ENCODE results near the gene KAT7.
"Not testable (repeated sequence)": the region's sequence is repeated elsewhere in the genome, so short reads cannot be mapped to it uniquely, and the experiment has no call there.

Gene KAT7

DNA sequence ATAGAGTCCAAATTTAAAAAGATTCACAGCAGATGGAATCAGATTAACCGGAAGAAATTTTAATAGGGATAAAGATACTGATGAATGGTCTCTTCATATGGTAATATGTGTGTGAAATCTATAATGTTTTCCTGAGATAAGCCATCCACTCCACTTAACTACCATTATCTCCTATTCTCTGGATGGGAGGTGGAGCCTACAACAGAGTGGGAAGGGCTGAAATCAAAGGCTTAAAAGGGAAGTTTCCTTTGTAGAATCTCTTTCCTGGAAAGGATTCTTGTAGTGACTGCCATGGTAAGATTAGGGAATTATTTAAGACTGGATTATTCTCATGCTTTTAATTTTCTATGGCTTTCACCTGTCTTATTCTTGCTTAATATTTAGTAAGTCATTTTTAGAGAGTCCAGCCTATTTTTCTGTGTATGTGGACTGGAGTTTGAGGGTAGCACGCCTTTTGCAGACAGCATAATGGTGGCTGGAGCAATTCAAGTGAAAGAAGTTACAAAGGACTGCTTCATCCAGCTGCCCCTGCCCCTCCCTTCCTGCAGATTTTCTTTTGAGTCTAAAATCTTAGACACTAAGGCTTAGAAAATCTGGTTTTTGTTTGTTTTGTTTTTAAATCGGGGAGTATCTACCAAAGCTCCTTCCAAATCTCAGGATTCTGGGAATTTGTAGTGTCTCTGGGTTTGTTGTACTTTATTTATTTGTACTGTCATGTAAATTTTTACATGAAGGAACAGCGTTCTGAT, 26.5 kb downstream of the KAT7 start:
- DNase-seq = no peak

GRCh38 chr17:49815761-49816281, 27.3 kb downstream of the KAT7 start:
- DNase-seq = no peak

DNA sequence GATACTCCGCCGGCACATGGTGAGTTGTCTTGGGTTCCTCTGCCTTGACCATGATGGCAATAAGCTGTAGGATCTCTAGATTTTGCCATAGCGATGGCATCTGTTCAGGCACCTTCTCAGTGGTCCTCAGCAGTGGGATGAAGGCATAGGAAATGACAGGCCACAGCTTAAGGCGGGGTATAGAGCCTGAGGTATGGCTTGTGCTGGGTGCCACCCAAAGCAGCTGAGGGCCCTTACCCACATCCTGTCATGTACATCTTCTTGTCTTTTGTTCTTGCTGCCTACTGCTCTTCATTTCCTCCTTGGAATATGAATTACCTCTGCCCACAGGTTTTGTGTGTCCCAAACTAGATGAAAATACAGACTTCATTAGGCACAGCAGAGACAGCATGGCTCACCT, 29.5 kb downstream of the KAT7 start:
- DNase-seq = peak; percentile 37 to 45

- DNase-seq = no peak
These were observed 30.7 kb downstream of the KAT7 start for GRCh38 chr17:49819138-49819537.

GRCh38 chr17:49819651-49820050, 31.2 kb downstream of the KAT7 start:
- no peak for DNase-seq

GRCh38 chr17:49820773-49821172, 32.3 kb downstream of the KAT7 start:
- DNase-seq = no peak

GRCh38 chr17:49821466-49821865, 33.0 kb downstream of the KAT7 start:
- DNase-seq = no peak

DNA sequence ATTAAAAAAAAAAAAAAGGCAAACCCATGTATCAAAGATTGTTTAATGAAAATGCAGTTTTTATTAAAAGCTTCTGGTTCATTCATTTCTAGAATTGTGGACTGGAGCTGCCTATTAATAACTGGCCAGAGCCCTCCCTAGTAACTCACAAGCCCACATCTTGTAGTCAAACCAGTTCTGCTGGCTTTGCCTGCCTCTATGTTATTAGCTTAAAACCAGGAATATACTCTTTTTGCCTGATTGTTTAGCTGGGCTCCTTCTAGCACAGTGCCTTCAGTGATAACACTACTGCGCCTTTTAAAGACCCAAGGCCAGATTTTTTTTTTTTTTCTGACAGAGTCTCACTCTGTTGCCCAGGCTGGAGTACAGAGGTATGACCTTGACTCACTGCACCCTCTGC, 33.4 kb downstream of the KAT7 start:
- no peak for DNase-seq

- DNase-seq = no peak
These were observed 34.3 kb downstream of the KAT7 start for GRCh38 chr17:49822829-49823228.

DNA sequence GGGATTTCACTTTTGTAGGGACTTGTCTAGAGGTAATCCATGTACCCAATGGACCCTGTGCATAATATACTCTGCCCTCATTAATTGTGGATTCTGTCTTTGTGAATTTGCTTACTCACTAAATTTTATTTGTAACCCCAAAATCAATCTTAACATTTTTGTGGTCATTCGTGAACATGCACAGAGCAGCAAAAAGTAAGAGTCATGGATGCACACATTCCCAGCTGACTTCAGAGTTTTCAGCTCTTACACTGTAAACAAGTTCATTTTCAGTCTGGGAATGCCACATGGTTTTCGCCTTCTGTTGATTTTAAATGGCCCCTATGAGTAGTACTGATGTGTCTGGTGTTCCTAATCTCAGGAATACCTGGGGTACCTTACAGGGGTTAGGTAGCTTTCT, 35.1 kb downstream of the KAT7 start:
- no peak for DNase-seq

DNA sequence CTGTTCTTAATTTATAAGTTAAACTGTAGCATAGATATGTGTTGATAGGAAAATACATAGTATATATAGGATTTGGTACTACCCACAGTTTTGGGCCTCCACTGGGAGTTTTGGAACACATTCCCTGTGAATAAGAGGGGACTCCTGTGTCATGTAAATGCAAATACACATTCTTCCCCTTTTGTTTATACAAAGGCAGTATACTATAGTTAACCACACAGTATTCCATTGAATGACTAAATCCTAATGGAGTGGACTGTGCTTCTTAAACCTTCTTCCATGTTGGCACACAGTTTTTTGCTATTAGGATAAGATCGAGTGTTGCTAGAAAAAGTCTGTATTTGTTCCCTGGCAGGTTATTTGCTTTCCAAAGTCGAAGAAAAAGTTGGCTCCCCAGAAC, 37.2 kb downstream of the KAT7 start:
- no peak for DNase-seq

GRCh38 chr17:49828325-49828724, 39.8 kb downstream of the KAT7 start:
- not testable (repeated sequence) for DNase-seq

GRCh38 chr17:49829026-49829425, 40.5 kb downstream of the KAT7 start:
- DNase-seq = no peak

- DNase-seq = no peak
These were observed 42.1 kb downstream of the KAT7 start for GRCh38 chr17:49830605-49831004.

GRCh38 chr17:49832840-49833599, 44.5 kb downstream of the KAT7 start:
- DNase-seq = no peak

- no peak for DNase-seq
These were observed 45.8 kb downstream of the KAT7 start for GRCh38 chr17:49834118-49834743.

DNA sequence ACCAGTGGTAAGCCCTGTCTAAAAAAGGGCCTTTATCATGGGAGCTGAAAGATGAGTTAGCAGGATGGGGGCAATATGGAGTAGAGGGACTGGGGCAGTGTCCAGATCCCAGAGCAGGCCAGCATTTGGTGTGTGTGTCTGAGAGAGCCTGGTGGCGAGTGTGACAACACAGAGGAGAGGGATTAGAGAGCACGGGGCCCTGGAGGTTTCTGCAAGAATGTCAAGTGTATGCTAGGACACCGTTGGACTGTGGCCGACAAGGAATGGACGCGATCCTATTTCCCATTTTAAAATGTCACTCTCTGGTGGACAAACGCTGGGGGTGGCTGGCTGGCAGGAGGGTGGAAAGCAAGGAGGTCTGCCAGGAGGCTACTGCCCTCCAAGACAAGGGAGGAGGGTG, 47.0 kb downstream of the KAT7 start:
- no peak for DNase-seq

DNA sequence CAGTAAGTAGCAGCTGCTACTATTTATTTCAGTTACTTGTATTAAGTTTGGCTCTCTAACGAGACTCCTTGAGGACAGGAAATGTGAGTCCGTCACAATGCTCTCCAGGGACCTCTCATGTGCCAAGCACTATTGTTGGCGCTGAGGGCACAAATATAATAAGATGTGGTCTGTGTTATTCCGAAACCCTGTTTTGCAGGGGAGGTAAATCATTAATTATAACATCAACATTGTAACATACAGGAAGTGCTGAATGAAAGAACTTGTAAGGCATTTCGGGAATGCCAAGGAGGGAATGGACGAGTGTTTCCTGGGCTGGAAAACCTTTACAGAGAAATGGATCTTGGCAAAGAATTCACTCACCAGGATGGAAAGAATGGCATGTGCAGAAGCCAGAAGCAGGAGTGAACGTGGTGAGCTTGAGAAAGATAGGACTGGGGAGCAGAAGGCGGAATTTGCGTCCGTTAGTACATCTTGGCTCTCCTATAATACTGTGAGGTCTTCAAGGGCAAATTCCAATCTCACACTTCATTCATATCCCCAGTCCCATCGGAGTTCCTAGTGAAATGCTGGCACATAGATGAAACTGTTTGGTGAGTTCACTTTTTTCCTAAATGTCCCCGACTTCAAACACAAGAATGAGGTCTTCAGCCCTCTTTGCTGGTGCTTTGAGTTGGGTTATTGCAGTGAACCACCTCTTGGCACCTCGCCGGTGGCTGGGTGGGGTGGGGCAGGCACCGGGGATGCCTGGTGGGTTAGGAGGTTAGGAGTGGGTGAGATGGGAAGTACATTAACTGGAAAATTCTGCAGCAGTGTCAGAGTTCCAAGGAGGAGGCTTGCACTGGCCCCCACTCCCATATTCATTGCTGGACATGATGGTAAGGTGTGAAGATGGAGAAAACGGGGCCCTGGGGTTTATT, 47.9 kb downstream of the KAT7 start:
- DNase-seq = no peak

DNA sequence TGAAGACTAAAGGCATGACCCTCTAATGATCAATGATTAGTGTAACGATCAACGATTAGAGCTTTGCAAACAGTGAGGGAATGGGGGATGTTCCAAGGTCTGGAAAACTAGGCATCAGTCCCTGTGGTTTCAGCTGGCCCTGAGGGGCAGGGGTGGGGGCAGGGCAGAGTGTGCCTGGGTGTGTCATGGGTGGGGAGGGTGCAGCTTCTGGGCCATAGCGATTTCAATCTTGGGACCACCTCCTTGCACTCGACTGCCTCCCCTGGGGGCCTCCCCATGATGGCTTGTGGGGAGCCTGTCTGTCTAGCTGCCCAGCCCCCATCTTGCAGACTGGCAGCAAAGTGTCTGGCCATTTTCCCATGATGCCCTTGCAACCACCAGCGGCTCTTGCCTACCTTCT, 51.0 kb downstream of the KAT7 start:
- DNase-seq = no peak

DNA sequence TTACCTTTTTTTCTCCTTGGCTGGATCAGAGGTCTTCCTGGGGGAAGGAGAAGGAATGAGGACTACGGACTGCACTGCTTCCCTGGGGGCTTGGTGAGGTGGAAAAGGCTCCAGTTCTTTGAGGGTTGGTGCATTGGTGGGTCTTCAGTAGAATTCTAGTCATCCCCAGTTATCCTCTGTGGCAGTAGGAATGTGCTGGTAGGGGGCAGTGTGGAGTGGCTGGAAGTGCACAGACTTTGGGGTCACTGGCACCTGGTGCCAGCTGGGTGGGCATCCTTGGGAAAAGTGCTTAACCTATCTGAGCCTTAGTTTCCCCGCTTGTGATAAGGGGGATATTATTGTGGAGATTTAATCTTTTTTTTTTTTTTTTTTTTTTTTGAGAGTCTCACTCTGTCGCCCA, 53.1 kb downstream of the KAT7 start:
- DNase-seq = no peak

DNA sequence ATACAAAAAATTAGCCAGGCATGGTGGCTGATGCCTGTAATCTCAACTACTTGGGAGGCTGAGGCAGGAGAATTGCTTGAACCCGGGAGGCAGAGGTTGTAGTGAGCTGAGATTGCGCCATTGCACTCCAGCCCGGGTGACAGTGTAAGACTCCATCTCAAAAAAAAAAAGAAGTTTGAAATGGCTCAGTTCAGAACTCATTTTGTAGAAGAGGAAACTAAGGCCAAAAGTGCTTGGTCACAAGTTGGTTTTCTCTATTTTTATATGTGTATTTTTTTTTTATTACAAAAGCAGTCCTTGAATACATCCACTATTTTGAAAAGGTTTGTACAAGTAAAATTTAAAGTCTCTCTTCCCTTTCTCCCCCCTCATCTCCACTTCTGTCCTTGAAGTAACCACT, 53.9 kb downstream of the KAT7 start:
- DNase-seq = no peak

- no peak for DNase-seq
These were observed 54.4 kb downstream of the KAT7 start for GRCh38 chr17:49842846-49843245.

All from activated T-cell treated with anti-CD3 and anti-CD28 coated beads, Interleukin-2, amount 50 U/mL, for 48 hours (primary cell).